T47D (cell line): ENCODE data around the gene HES6.

Experiments used
- DNase-seq, 2 experiments: peaks; one replicate each; pipeline versions ENCODE4 v3.0.0 to v3.0.0-alpha.2; 2011 to 2012; ENCODE audit warnings: low read depth in 1 of 2, low spot score in 1 of 2
- JUND ChIP-seq: IDR thresholded peaks from 2 replicates; pipeline ENCODE4 v1.6.1; 2012; ENCODE audit warnings: low read depth
- in situ Hi-C: cut with HindIII; loops from 2 replicates; pipeline ENCODE4 v1.10.0; 2016; ENCODE audit warnings: low sequenced_read_pairs, low pct_unique_long_range_greater_than_20kb

Gene HES6

GRCh38 chr2:238203973-238204683 is 35.7 kb downstream of the HES6 start:
- TF ChIP-seq JUND = no peak
- DNase-seq = no peak
- in situ Hi-C loops = no loop called here

GRCh38 chr2:238203094-238203972 is 36.5 kb downstream of the HES6 start, which contains the start of gene ILKAP:
Gene ILKAP, minus strand, starts transcription at chr2:238203695. Its CDS starts 142 bp downstream, at chr2:238203553.
- no peak for TF ChIP-seq JUND

GRCh38 chr2:238202326-238203093 is 37.3 kb downstream of the HES6 start:
- TF ChIP-seq JUND = no peak
- DNase-seq = peak in 1 of 2 experiments; percentile 23
- in situ Hi-C loops = no loop called here

More at GRCh38 chr2:238203094-238203972, 36.5 kb downstream of the HES6 start, which contains the start of gene ILKAP:
- in situ Hi-C loops = no loop called here
- peak; percentile 87 to 98 for DNase-seq

GRCh38 chr2:238190445-238190844 is 49.4 kb downstream of the HES6 start:
- in situ Hi-C loops = no loop called here

More at GRCh38 chr2:238190445-238190844, 49.4 kb downstream of the HES6 start:
- no peak for DNase-seq
- no peak for TF ChIP-seq JUND
